Dermis blood vessel endothelial cell (primary cell): ENCODE results near the gene TREX2. TPM values are rescaled to one million over a fixed set of nuclear protein-coding genes. Genes with fewer than 3 reads are reported as not detected.
A peak's percentile ranks its signal among the peaks of the same experiment; 100 is the strongest.

Experiments
- DNase-seq: peaks from one replicate; pipeline ENCODE4 v3.0.0; 2010
- total RNA-seq: library from RNA; depleted of rRNA; stranded (reverse); fragments of >200 nt; gene quantifications from 2 replicates; pipeline ENCODE4 v1.2.3, GENCODE V29; 2014

The TREX2 gene
- total RNA-seq, 1 donor from 2014 or later: 4.1 TPM

GRCh38 chrX:153475271-153475670, 29.4 kb upstream of the TREX2 start:
- DNase-seq: no peak

GRCh38 chrX:153474718-153475117, 28.9 kb upstream of the TREX2 start:
- peak; percentile 84 for DNase-seq

GRCh38 chrX:153474266-153474665, 28.4 kb upstream of the TREX2 start:
- no peak for DNase-seq

- no peak for DNase-seq
Measured at GRCh38 chrX:153473126-153473525, 27.3 kb upstream of the TREX2 start.

GRCh38 chrX:153471663-153472280, 25.9 kb upstream of the TREX2 start:
- DNase-seq: no peak

GRCh38 chrX:153470411-153471363, 24.8 kb upstream of the TREX2 start, which contains the start of gene HAUS7:
HAUS7 (minus strand) TSS chrX:153470576; CDS start chrX:153470557, 19 bp downstream.
- peak; percentile 93 for DNase-seq

- DNase-seq: peak; percentile 52
Measured at GRCh38 chrX:153469811-153470410, 24.1 kb upstream of the TREX2 start.

GRCh38 chrX:153468008-153468580, 22.2 kb upstream of the TREX2 start:
- DNase-seq: no peak

GRCh38 chrX:153465691-153466380, 20.0 kb upstream of the TREX2 start:
- DNase-seq: no peak

GRCh38 chrX:153464116-153464515, 18.3 kb upstream of the TREX2 start:
- no peak for DNase-seq

- DNase-seq: no peak
Measured at GRCh38 chrX:153463556-153463955, 17.7 kb upstream of the TREX2 start.

- DNase-seq: no peak
Measured at GRCh38 chrX:153463031-153463430, 17.2 kb upstream of the TREX2 start.

GRCh38 chrX:153462291-153462690, 16.4 kb upstream of the TREX2 start:
- DNase-seq: no peak

- DNase-seq: peak; percentile 71
Measured at GRCh38 chrX:153460826-153461225, 15.0 kb upstream of the TREX2 start.

GRCh38 chrX:153459986-153460385, 14.1 kb upstream of the TREX2 start:
- DNase-seq: peak; percentile 73

GRCh38 chrX:153458476-153458875, 12.6 kb upstream of the TREX2 start:
- no peak for DNase-seq

GRCh38 chrX:153457827-153458466, 12.1 kb upstream of the TREX2 start:
- DNase-seq: no peak

GRCh38 chrX:153457136-153457825, 11.4 kb upstream of the TREX2 start:
- no peak for DNase-seq

GRCh38 chrX:153456704-153457103, 10.8 kb upstream of the TREX2 start:
- no peak for DNase-seq

GRCh38 chrX:153456161-153456560, 10.3 kb upstream of the TREX2 start:
- no peak for DNase-seq

GRCh38 chrX:153455571-153455970, 9.7 kb upstream of the TREX2 start:
- DNase-seq: no peak
